K562 (cell line): ENCODE results near the gene RAB21. TPM values are rescaled to one million over a fixed set of nuclear protein-coding genes. Genes with fewer than 3 reads are reported as not detected.
A peak's percentile ranks its signal among the peaks of the same experiment; 100 is the strongest.

Experiments
- ATAC-seq: fragments of 200-7000 bp; cut with Tn5 transposase; 3 replicates; pipeline ENCODE4 v1.9.1; 2020; ENCODE audit warnings: moderate library complexity
- BruUV-seq: library from RNA; stranded (reverse); fragments of 400-500 nt; replicated peaks from 2 replicates; lab custom pipeline; 2021; lab: Mats Ljungman, UMichigan
- CTCF ChIA-PET: fragments of 300-600 bp; formaldehyde crosslinking; extraction: SDS; loops from one replicate; lab custom pipeline; 2021; ENCODE audit warnings: low intra/inter-chr PET ratio; lab: Yijun Ruan, JAX
- POLR2A ChIA-PET: fragments of 300-600, 350-650 bp; sonication (Branson Sonifier 250); formaldehyde crosslinking; extraction: SDS; loops from one replicate; lab custom pipeline; 2021; ENCODE audit warnings: antibody characterized with exemption, inconsistent platforms; lab: Yijun Ruan, JAX
- DNase-seq, 4 experiments: peaks; one replicate each; pipeline versions ENCODE4 v3.0.0 to v3.0.0-alpha.2; 2011 to 2018; ENCODE audit warnings: low spot score in 3 of 4, mixed read lengths in 3 of 4; ENCODE audit errors: extremely low read depth in 1 of 4
- FAIRE-seq: peaks from 2 replicates; lab custom pipeline; 2011; peaks lifted over from hg19 to GRCh38; lab: Jason Lieb, UNC
- H2AFZ ChIP-seq: 2 replicates; pipeline ENCODE4 v1.6.0; 2011; ENCODE audit warnings: low read depth, low read length, control low read depth, inconsistent platforms
- H3K27ac ChIP-seq: fragments of 200-600 bp; 3 replicates; pipeline ENCODE4 v1.8.0; 2011; ENCODE audit warnings: low read depth, mild to moderate bottlenecking, control low read depth, inconsistent platforms, low read length, moderate library complexity, mixed read lengths; ENCODE audit errors: extremely low read depth
- H3K27me3 ChIP-seq, 2 experiments: fragments of 300-600 bp in 1 of 2; 2 replicates in 1 of 2; 3 replicates in 1 of 2; pipeline versions ENCODE4 v1.6.0 to v1.8.0; 2011; ENCODE audit warnings: inconsistent platforms in 2 of 2, low read length in 2 of 2, mild to moderate bottlenecking in 1 of 2, mixed read lengths in 1 of 2, moderate library complexity in 1 of 2; ENCODE audit not compliant: control insufficient read depth in 2 of 2, insufficient read depth in 2 of 2
- H3K36me3 ChIP-seq: fragments of 300-600 bp; 3 replicates; pipeline ENCODE4 v1.8.0; 2011; ENCODE audit warnings: mild to moderate bottlenecking, low read length, inconsistent platforms; ENCODE audit not compliant: control insufficient read depth, insufficient read depth
- H3K4me1 ChIP-seq, 2 experiments: fragments of 200-600 bp in 1 of 2; replicated peaks in 1 of 2; 2 replicates in 1 of 2; 3 replicates in 1 of 2; pipeline versions ENCODE4 v1.5.1 to v1.8.0; 2011; ENCODE audit warnings: inconsistent platforms in 2 of 2, low read length in 2 of 2, mild to moderate bottlenecking in 1 of 2, mixed read lengths in 1 of 2, moderate library complexity in 1 of 2; ENCODE audit not compliant: control insufficient read depth in 2 of 2, insufficient read depth in 2 of 2
- H3K4me2 ChIP-seq: 2 replicates; pipeline ENCODE4 v1.6.1; 2011; ENCODE audit warnings: low read length, control low read depth, inconsistent platforms, mixed read lengths; ENCODE audit not compliant: insufficient read depth
- H3K4me3 ChIP-seq: fragments of 200-600 bp; sonication (generic), shearing (Covaris generic); 2 replicates; pipeline ENCODE4 v1.5.1; 2016; ENCODE audit warnings: control low read depth, inconsistent platforms
- H3K79me2 ChIP-seq: fragments of 200-600 bp; 3 replicates; pipeline ENCODE4 v1.8.0; 2011; ENCODE audit warnings: low read length, inconsistent platforms; ENCODE audit not compliant: control insufficient read depth, insufficient read depth
- H3K9ac ChIP-seq, 2 experiments: 2 replicates each; pipeline versions ENCODE4 v1.6.0 to v1.6.1; 2011; ENCODE audit warnings: low read depth in 2 of 2, low read length in 2 of 2, control low read depth in 1 of 2, inconsistent platforms in 1 of 2, mild to moderate bottlenecking in 1 of 2, mixed read lengths in 1 of 2; ENCODE audit not compliant: insufficient read depth in 1 of 2
- H3K9me1 ChIP-seq: one replicate; pipeline ENCODE4 v1.6.0; 2011; ENCODE audit warnings: inconsistent platforms, mild to moderate bottlenecking, low read length, moderate library complexity; ENCODE audit not compliant: control insufficient read depth, insufficient read depth
- H3K9me3 ChIP-seq: replicated peaks from 2 replicates; pipeline ENCODE4 v1.5.1; 2011; ENCODE audit warnings: low read depth, low read length, inconsistent platforms; ENCODE audit not compliant: control insufficient read depth, insufficient read depth
- H4K20me1 ChIP-seq: replicated peaks from 2 replicates; pipeline ENCODE4 v1.6.1; 2011; ENCODE audit warnings: low read length, inconsistent platforms, mixed read lengths; ENCODE audit not compliant: control insufficient read depth, insufficient read depth
- CAMTA2 ChIP-seq: fragments of 250-450 bp; sonication (Bioruptor Pico); conservative IDR thresholded peaks from 2 replicates; pipeline ENCODE4 v1.5.1; 2022
- CBFA2T2 ChIP-seq: fragments of 450-650 bp; conservative IDR thresholded peaks from 2 replicates; pipeline ENCODE4 v1.6.1; 2017; ENCODE audit warnings: mild to moderate bottlenecking
- CBX1 ChIP-seq: sonication (generic); IDR thresholded peaks from 2 replicates; pipeline ENCODE4 v1.6.1; 2016; ENCODE audit warnings: antibody characterized with exemption, low read depth, mild to moderate bottlenecking
- KLF6 ChIP-seq: fragments of 250-450 bp; sonication (Bioruptor Pico); IDR thresholded peaks from 2 replicates; pipeline ENCODE4 v1.4.0; 2020; ENCODE audit warnings: mild to moderate bottlenecking, moderate library complexity, borderline replicate concordance
- LCOR ChIP-seq: sonication (generic); formaldehyde crosslinking; IDR thresholded peaks from 2 replicates; pipeline ENCODE4 v1.8.0; 2022; ENCODE audit warnings: mild to moderate bottlenecking, missing genetic modification reagents
- NCOR1 ChIP-seq: fragments of 450-650 bp; IDR thresholded peaks from 2 replicates; pipeline ENCODE4 v1.6.1; 2016; ENCODE audit warnings: mild to moderate bottlenecking, moderate library complexity
- TEAD2 ChIP-seq: fragments of 450-650 bp; IDR thresholded peaks from 2 replicates; pipeline ENCODE4 v1.6.1; 2016; ENCODE audit warnings: missing genetic modification characterization, control low read depth, missing compliant biosample characterization
- YBX1 ChIP-seq: fragments of 450-650 bp; IDR thresholded peaks from 2 replicates; pipeline ENCODE4 v1.7.1; 2016; ENCODE audit warnings: mild to moderate bottlenecking
- ZFPM2 ChIP-seq: fragments of 250-450 bp; sonication (Bioruptor Pico); IDR thresholded peaks from 2 replicates; pipeline ENCODE4 v1.5.1; 2022; ENCODE audit warnings: mild to moderate bottlenecking
- ZNF134 ChIP-seq: fragments of 250-450 bp; sonication (Bioruptor Pico); conservative IDR thresholded peaks from 2 replicates; pipeline ENCODE4 v1.4.0; 2020
- ZNF174 ChIP-seq: fragments of 250-450 bp; sonication (Bioruptor Pico); IDR thresholded peaks from 2 replicates; pipeline ENCODE4 v1.4.0; 2020; ENCODE audit warnings: mild to moderate bottlenecking
- ZNF324 ChIP-seq: fragments of 250-450 bp; sonication (Bioruptor Pico); IDR thresholded peaks from 2 replicates; pipeline ENCODE4 v1.4.0; 2020; ENCODE audit warnings: mild to moderate bottlenecking
- WGBS: fragments of 100-300 bp; shearing (Covaris generic); methylation state at CpG from one replicate; pipeline ENCODE4 v1.1.6; 2016; ENCODE audit warnings: low coverage, mixed read lengths; ENCODE audit not compliant: insufficient coverage; ENCODE audit errors: missing lambda C conversion rate; 5-methylcytosine and 5-hydroxymethylcytosine counted together
- in situ Hi-C: fragments of 300-500 bp; cut with MboI; formaldehyde crosslinking; loops from 4 replicates; pipeline ENCODE4 v1.15.0; 2018; ENCODE audit warnings: inconsistent platforms, mixed read lengths
- intact Hi-C: fragments of 100-400 bp; cut with micrococcal nuclease; formaldehyde crosslinking; loops from 2 replicates; pipeline ENCODE4 v1.14.2; 2022
- polyA plus RNA-seq, 8 experiments: library from polyadenylated mRNA; depleted of rRNA in 4 of 8; stranded (reverse) in 5 of 8; unstranded in 3 of 8; fragments of >200 nt; fragmentation: Nextera tagmentation in 2 of 8; fragmentation: Illumina TruSeq in 1 of 8; extraction: Ambion mirVana in 2 of 8; extraction: Trizol in 1 of 8; gene quantifications; 2 replicates each; pipeline versions ENCODE4 v1.2.1 to v1.2.3, GENCODE V29; 2011 to 2014; ENCODE audit warnings: inconsistent platforms in 1 of 8, missing spikeins in 1 of 8
- total RNA-seq, 7 experiments: library from RNA; depleted of rRNA in 6 of 7; stranded (reverse); fragments of >200 nt in 6 of 7; fragmentation: Illumina TruSeq in 2 of 7; extraction: Trizol in 2 of 7; gene quantifications; 2 replicates each; pipeline versions ENCODE4 v1.2.1 to v1.2.3, GENCODE V29; 2011 to 2021; ENCODE audit warnings: low replicate concordance in 1 of 7
- TF ChIP-seq, protein P1 (sequence below): IDR thresholded peaks from 2 replicates; pipeline ENCODE4 v1.6.1; 2011; ENCODE audit not compliant: insufficient read length; ENCODE audit errors: extremely low read depth
- TF ChIP-seq, protein P2 (sequence below), 2 experiments: fragments of 450-650 bp; formaldehyde crosslinking in 1 of 2; IDR thresholded peaks; 2 replicates each; pipeline versions ENCODE4 v1.4.0 to v1.6.1; 2014 to 2020; ENCODE audit warnings: mild to moderate bottlenecking in 2 of 2, borderline replicate concordance in 1 of 2, low read depth in 1 of 2
- TF ChIP-seq, protein P3 (sequence below): sonication (generic); IDR thresholded peaks from 2 replicates; pipeline ENCODE4 v1.6.1; 2016

Gene RAB21
- total and polyA plus RNA-seq, 9 of the 15 experiments (the other 6 are each of a cell fraction or from before 2014, with no cell fraction given), result 5.3 to 45.6 (median 19.6) TPM

DNA sequence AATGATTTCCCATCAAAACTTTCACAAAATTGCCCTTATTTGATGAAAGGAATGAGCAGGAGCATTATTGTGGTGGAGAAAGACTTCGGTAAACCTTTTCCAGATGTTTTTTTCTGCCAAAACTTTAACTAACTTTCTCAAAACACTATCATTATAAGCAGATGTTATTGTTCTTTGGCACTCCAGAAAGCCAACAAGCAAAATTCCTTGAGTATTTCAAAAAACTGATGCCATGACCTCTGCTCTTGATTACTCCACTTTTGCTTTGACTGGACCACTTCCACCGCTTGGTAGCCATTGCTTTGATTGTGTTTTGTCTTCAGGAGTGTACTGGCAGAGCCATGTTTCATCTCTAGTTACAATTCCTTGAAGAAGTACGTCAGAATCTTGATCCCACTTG, 29.7 kb upstream of the RAB21 start:
- Histone ChIP-seq H3K9me1 (no peaks in the 10 kb centered on the region), H3K79me2 (no peaks in the 10 kb centered on the region), H3K27me3 (no peaks in the 10 kb centered on the region), H2AFZ (peak overlapping the region; percentile 36; the same call in 1 of the 2 replicates), H3K9me3 (no peaks in the 10 kb centered on the region), H3K36me3 (no peaks in the 10 kb centered on the region), H3K4me2 (no peak overlapping the region), H3K4me1 (peaks cover 0 to 9% of the 10 kb centered on the region in 2 experiments; a peak in 2 of 5 replicates), H3K4me3 (no peak overlapping the region), H3K9ac (no peak overlapping the region), H4K20me1 (no peaks in the 10 kb centered on the region), H3K27ac (no peak overlapping the region)
- no peak for DNase-seq
- 57% methylated on average over 3 of the region's 3 CpGs for WGBS
- FAIRE-seq, result peak; percentile 62
- in situ Hi-C loops, result no loop called here
- ChIA-PET POLR2A (no interaction called here), CTCF (no interaction called here)
- no TSS peak for BruUV-seq
- intact Hi-C loops, result no loop called here
- ATAC-seq, result no peak
- no peak for TF ChIP-seq TEAD2 (tag)
- TF ChIP-seq, protein P1, sequence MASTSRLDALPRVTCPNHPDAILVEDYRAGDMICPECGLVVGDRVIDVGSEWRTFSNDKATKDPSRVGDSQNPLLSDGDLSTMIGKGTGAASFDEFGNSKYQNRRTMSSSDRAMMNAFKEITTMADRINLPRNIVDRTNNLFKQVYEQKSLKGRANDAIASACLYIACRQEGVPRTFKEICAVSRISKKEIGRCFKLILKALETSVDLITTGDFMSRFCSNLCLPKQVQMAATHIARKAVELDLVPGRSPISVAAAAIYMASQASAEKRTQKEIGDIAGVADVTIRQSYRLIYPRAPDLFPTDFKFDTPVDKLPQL, result no peak
- no peak for TF ChIP-seq LCOR (CRISPR knock-in tag)
- TF ChIP-seq ZNF134 (CRISPR knock-in tag), result no peak
- TF ChIP-seq CBFA2T2, result no peak
- TF ChIP-seq, protein P2, sequence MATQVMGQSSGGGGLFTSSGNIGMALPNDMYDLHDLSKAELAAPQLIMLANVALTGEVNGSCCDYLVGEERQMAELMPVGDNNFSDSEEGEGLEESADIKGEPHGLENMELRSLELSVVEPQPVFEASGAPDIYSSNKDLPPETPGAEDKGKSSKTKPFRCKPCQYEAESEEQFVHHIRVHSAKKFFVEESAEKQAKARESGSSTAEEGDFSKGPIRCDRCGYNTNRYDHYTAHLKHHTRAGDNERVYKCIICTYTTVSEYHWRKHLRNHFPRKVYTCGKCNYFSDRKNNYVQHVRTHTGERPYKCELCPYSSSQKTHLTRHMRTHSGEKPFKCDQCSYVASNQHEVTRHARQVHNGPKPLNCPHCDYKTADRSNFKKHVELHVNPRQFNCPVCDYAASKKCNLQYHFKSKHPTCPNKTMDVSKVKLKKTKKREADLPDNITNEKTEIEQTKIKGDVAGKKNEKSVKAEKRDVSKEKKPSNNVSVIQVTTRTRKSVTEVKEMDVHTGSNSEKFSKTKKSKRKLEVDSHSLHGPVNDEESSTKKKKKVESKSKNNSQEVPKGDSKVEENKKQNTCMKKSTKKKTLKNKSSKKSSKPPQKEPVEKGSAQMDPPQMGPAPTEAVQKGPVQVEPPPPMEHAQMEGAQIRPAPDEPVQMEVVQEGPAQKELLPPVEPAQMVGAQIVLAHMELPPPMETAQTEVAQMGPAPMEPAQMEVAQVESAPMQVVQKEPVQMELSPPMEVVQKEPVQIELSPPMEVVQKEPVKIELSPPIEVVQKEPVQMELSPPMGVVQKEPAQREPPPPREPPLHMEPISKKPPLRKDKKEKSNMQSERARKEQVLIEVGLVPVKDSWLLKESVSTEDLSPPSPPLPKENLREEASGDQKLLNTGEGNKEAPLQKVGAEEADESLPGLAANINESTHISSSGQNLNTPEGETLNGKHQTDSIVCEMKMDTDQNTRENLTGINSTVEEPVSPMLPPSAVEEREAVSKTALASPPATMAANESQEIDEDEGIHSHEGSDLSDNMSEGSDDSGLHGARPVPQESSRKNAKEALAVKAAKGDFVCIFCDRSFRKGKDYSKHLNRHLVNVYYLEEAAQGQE (IDR thresholded peaks at IDR 0.05; ENCODE audit: borderline replicate concordance), result no peak
- TF ChIP-seq, protein P2 (CRISPR knock-in tag; IDR thresholded peaks at IDR 0.05; ENCODE audit: low read depth), result no peak
- no peak for TF ChIP-seq NCOR1
- TF ChIP-seq, protein P3, sequence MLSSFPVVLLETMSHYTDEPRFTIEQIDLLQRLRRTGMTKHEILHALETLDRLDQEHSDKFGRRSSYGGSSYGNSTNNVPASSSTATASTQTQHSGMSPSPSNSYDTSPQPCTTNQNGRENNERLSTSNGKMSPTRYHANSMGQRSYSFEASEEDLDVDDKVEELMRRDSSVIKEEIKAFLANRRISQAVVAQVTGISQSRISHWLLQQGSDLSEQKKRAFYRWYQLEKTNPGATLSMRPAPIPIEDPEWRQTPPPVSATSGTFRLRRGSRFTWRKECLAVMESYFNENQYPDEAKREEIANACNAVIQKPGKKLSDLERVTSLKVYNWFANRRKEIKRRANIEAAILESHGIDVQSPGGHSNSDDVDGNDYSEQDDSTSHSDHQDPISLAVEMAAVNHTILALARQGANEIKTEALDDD, result no peak
- no peak for TF ChIP-seq CBX1
- TF ChIP-seq YBX1, result no peak
- no peak for TF ChIP-seq KLF6
- no peak for TF ChIP-seq CAMTA2 (CRISPR knock-in tag)
- TF ChIP-seq ZNF174, result no peak
- no peak for TF ChIP-seq ZNF324 (CRISPR knock-in tag)
- no peak for TF ChIP-seq ZFPM2
